HG03097 (cell line): Measurements from ENCODE around the gene CDH4.

Experiments
- ATAC-seq: cut with Tn5 transposase; IDR thresholded peaks from one replicate; pipeline ENCODE4 v1.9.1; 2021; ENCODE audit not compliant: unreplicated experiment, low FRiP score

Gene CDH4

GRCh38 chr20:61320691-61321425 is 68.8 kb downstream of the CDH4 start:
- ATAC-seq = no peak

- no peak for ATAC-seq
These were observed 69.4 kb downstream of the CDH4 start for GRCh38 chr20:61321481-61321880.

GRCh38 chr20:61322151-61322865 is 70.2 kb downstream of the CDH4 start:
- ATAC-seq = no peak

GRCh38 chr20:61324906-61325305 is 72.8 kb downstream of the CDH4 start:
- no peak for ATAC-seq

- ATAC-seq = no peak
These were observed 73.7 kb downstream of the CDH4 start for GRCh38 chr20:61325718-61326117.

GRCh38 chr20:61328911-61329558 is 77.0 kb downstream of the CDH4 start:
- no peak for ATAC-seq

GRCh38 chr20:61330441-61330840 is 78.4 kb downstream of the CDH4 start:
- ATAC-seq = no peak

GRCh38 chr20:61331543-61331942 is 79.5 kb downstream of the CDH4 start:
- no peak for ATAC-seq

- no peak for ATAC-seq
These were observed 80.2 kb downstream of the CDH4 start for GRCh38 chr20:61332016-61332975.

GRCh38 chr20:61333484-61334108 is 81.5 kb downstream of the CDH4 start:
- ATAC-seq = no peak

GRCh38 chr20:61340157-61340556 is 88.1 kb downstream of the CDH4 start:
- no peak for ATAC-seq

GRCh38 chr20:61341605-61342004 is 89.5 kb downstream of the CDH4 start:
- no peak for ATAC-seq

GRCh38 chr20:61343934-61344333 is 91.9 kb downstream of the CDH4 start:
- ATAC-seq = no peak

- ATAC-seq = no peak
These were observed 93.6 kb downstream of the CDH4 start for GRCh38 chr20:61345656-61346055.

- no peak for ATAC-seq
These were observed 94.9 kb downstream of the CDH4 start for GRCh38 chr20:61346996-61347395.

- no peak for ATAC-seq
These were observed 95.4 kb downstream of the CDH4 start for GRCh38 chr20:61347443-61347842.

- ATAC-seq = no peak
These were observed 97.5 kb downstream of the CDH4 start for GRCh38 chr20:61349447-61350165.

- no peak for ATAC-seq
These were observed 98.6 kb downstream of the CDH4 start for GRCh38 chr20:61350500-61351250.
